Measurements from ENCODE around the gene PTCSC3.

Gene PTCSC3

DNA sequence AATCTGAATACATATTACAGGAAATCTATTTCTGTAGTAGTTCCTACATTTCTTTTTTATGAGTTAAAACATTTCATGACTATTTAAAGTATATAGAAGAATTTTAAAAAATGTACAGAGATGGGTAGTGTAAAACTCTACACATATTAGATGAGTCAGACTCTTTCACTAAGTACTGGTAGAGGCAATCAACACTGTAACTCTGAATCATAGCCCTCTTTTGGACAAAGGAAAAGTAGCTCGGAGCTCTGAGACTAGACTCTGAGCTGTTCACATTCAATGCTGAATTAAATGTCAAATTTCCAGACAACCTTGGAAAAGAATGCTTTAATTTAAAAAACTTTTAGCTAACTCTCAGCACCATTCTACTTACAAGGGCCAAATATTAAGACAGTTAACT is 3.4 kb downstream of the PTCSC3 start:
- Histone ChIP-seq H3K9ac (ENCODE audit: low read length) (no peak overlapping the region), H3K9me3 (ENCODE audit: control insufficient read depth, low read depth, low read length) (no peaks in the 10 kb centered on the region), H3K4me1 (ENCODE audit: control insufficient read depth, low read depth, low read length) (peaks cover 5% of the 10 kb centered on the region), H3K27ac (ENCODE audit: low read length) (no peak overlapping the region), H3K27me3 (ENCODE audit: control insufficient read depth, insufficient read depth, low read length) (no peaks in the 10 kb centered on the region), H3K36me3 (ENCODE audit: control insufficient read depth, low read depth, low read length) (no peaks in the 10 kb centered on the region), H3K4me3 (ENCODE audit: low read length) (no peak overlapping the region)

DNA sequence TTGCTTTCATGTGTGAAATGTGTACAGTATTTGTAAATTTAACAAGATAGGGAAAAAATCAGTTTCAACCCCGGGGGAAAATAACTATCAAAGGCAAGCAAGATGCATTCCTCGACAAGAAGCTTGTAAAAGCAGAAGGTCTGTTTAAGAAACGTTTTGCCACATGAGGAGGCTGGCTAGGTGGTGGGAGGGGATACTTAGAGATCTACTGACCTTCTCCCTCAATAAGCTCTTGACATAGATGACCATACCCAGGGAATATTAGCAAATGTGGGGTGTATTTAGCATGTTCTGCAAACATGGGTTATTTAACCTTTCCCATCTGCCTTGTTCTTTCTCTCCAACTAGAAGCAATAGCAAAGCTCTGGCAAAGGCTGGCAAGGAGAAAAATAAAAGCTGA is 4.9 kb downstream of the PTCSC3 start:
- Histone ChIP-seq H3K4me1 (ENCODE audit: control insufficient read depth, low read depth, low read length) (peaks cover 12% of the 10 kb centered on the region), H3K4me3 (ENCODE audit: low read length) (no peak overlapping the region), H3K36me3 (ENCODE audit: control insufficient read depth, low read depth, low read length) (no peaks in the 10 kb centered on the region), H3K9me3 (ENCODE audit: control insufficient read depth, low read depth, low read length) (no peaks in the 10 kb centered on the region), H3K27me3 (ENCODE audit: control insufficient read depth, insufficient read depth, low read length) (no peaks in the 10 kb centered on the region), H3K9ac (ENCODE audit: low read length) (no peak overlapping the region), H3K27ac (ENCODE audit: low read length) (no peak overlapping the region)

DNA sequence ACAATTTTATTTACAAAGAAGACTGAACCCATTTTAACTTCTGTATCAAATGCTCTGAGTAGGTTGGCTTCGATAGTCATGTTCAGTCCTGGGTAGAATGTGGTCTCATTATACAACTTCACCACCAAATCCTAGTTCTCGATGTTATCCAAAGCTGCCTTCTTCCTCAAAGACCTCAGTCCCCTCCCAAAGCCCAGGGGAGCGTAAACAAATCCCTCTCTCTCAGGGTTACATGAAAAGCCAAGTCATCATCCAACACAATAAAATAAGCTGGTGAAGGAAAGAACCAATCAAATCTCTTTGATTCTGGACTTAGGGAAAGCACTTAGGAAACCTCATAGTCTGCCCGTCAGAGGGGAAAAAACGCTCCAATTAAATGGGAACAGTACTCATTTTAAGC is 9.1 kb downstream of the PTCSC3 start:
- no peaks in the 10 kb centered on the region for H3K36me3 ChIP-seq (ENCODE audit: control insufficient read depth, low read depth, low read length)
- H3K9me3 ChIP-seq (ENCODE audit: control insufficient read depth, low read depth, low read length), result no peaks in the 10 kb centered on the region
- no peak overlapping the region for H3K4me3 ChIP-seq (ENCODE audit: low read length)
- H3K9ac ChIP-seq (ENCODE audit: low read length), result no peak overlapping the region
- no peaks in the 10 kb centered on the region for H3K27me3 ChIP-seq (ENCODE audit: control insufficient read depth, insufficient read depth, low read length)
- H3K27ac ChIP-seq (ENCODE audit: low read length), result no peak overlapping the region
- H3K4me1 ChIP-seq (ENCODE audit: control insufficient read depth, low read depth, low read length), result peaks cover 19% of the 10 kb centered on the region

DNA sequence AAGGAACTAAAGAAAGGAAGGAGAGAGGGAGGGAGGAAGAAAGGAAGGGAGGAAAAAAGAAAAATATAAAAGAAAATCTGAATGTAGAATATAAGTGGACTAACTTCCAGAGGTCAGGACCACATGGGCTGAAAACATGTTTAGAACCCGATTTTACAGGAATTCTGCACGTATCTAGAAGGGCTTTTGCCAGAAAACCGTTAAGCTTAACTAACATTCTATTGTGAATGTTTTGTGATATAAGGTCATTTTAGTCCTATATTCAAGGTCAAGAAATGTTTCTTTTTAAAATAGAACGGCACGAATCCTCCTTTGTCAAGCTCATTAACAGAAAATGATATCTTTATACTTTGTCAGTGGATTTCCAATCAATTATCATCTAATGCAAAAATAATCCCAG is 13.1 kb downstream of the PTCSC3 start:
- no peak overlapping the region for H3K27ac ChIP-seq (ENCODE audit: low read length)
- peaks cover 8% of the 10 kb centered on the region for H3K27me3 ChIP-seq (ENCODE audit: control insufficient read depth, insufficient read depth, low read length)
- H3K9me3 ChIP-seq (ENCODE audit: control insufficient read depth, low read depth, low read length), result no peaks in the 10 kb centered on the region
- no peak overlapping the region for H3K9ac ChIP-seq (ENCODE audit: low read length)
- no peak overlapping the region for H3K4me3 ChIP-seq (ENCODE audit: low read length)
- H3K4me1 ChIP-seq (ENCODE audit: control insufficient read depth, low read depth, low read length), result peaks cover 13% of the 10 kb centered on the region
- H3K36me3 ChIP-seq (ENCODE audit: control insufficient read depth, low read depth, low read length), result no peaks in the 10 kb centered on the region

DNA sequence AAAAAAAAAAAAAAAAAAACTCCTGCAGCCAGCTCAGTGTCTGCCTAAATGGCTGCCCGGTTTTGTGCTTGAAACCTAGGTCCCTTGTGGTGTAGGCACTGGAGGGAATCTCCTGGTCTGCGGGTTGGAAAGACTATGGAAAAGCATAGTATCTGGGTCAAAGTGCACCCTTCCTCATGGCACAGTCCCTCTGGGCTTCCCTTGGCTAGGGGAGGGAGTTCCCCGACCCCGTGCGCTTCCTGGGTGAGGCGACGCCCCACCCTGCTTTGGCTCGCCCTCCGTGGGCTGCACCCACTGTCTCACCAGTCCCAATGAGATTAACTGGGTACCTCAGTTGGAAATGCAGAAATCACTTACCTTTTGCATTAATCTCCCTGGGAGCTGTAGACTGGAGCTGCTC is 14.3 kb downstream of the PTCSC3 start:
- H3K36me3 ChIP-seq (ENCODE audit: control insufficient read depth, low read depth, low read length), result no peaks in the 10 kb centered on the region
- H3K27ac ChIP-seq (ENCODE audit: low read length), result no peak overlapping the region
- H3K9me3 ChIP-seq (ENCODE audit: control insufficient read depth, low read depth, low read length), result no peaks in the 10 kb centered on the region
- no peak overlapping the region for H3K9ac ChIP-seq (ENCODE audit: low read length)
- H3K27me3 ChIP-seq (ENCODE audit: control insufficient read depth, insufficient read depth, low read length), result peaks cover 8% of the 10 kb centered on the region
- peaks cover 7% of the 10 kb centered on the region for H3K4me1 ChIP-seq (ENCODE audit: control insufficient read depth, low read depth, low read length)
- peak overlapping the region; percentile 38 for H3K4me3 ChIP-seq (ENCODE audit: low read length)

DNA sequence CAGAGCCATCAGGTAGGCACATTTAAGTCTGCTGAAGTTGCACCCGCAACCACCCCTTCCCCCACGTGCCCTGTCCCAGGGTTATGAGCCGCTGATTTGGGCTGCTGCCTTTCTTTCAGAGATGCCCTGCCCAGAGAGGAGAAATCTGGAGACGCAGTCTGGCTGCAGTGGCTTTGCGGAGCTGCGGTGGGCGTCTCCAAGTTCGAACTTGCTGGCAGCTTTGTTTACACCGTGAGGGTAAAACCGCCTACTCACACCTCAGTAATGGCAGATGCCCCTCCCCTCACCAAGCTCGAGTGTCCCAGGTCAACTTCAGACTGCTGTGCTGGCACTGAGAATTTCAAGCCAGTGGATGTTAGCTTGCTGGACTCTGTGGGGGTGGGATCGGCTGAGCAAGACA is 14.7 kb downstream of the PTCSC3 start:
- H3K36me3 ChIP-seq (ENCODE audit: control insufficient read depth, low read depth, low read length), result no peaks in the 10 kb centered on the region
- H3K4me3 ChIP-seq (ENCODE audit: low read length), result peak overlapping the region; percentile 38
- H3K27ac ChIP-seq (ENCODE audit: low read length), result no peak overlapping the region
- peaks cover 7% of the 10 kb centered on the region for H3K4me1 ChIP-seq (ENCODE audit: control insufficient read depth, low read depth, low read length)
- no peaks in the 10 kb centered on the region for H3K9me3 ChIP-seq (ENCODE audit: control insufficient read depth, low read depth, low read length)
- H3K9ac ChIP-seq (ENCODE audit: low read length), result no peak overlapping the region
- H3K27me3 ChIP-seq (ENCODE audit: control insufficient read depth, insufficient read depth, low read length), result peaks cover 8% of the 10 kb centered on the region

DNA sequence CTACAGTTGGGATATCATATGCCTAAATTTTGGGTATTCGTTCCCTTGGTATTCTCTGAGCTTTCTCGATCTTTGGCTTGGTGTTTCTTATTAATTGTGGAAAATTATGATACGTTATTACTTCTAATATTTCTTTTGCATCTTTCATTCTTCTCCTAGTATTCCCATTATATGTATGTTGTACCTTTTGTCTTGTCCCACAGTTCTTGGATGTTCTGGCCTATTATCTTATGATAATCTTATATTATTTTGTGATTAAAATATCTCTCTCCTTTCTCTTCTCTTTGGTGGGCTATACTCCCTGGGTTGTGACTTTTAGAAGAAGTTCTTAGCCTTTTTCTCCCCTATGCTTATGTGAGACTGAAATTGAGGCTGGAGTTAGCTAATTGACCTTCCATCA is 25.2 kb downstream of the PTCSC3 start:
- no peaks in the 10 kb centered on the region for H3K36me3 ChIP-seq (ENCODE audit: control insufficient read depth, low read depth, low read length)
- no peaks in the 10 kb centered on the region for H3K27me3 ChIP-seq (ENCODE audit: control insufficient read depth, insufficient read depth, low read length)
- peaks cover 7% of the 10 kb centered on the region for H3K9me3 ChIP-seq (ENCODE audit: control insufficient read depth, low read depth, low read length)
- no peaks in the 10 kb centered on the region for H3K4me1 ChIP-seq (ENCODE audit: control insufficient read depth, low read depth, low read length)
- no peak overlapping the region for H3K27ac ChIP-seq (ENCODE audit: low read length)
- no peak overlapping the region for H3K4me3 ChIP-seq (ENCODE audit: low read length)
- no peak overlapping the region for H3K9ac ChIP-seq (ENCODE audit: low read length)

DNA sequence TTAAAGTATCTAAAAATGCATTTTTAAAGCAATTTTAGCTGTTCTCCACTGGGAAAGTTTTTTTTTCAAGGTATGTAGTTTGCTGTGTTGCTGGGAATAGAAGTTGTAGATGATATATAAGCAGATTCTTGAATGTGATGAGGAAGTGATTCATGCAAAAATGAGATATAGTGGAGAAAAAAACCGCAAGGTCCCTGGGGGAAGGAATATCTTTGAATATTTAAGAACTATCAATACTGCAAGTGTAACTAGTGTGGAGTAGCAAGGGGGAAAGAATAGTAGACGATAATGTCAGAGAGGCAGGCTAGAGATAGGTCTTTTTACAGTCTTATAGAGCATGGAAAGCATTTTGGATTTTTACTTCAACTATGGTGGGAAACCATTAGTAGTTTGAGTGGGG is 42.5 kb downstream of the PTCSC3 start:
- Histone ChIP-seq H3K27me3 (ENCODE audit: control insufficient read depth, insufficient read depth, low read length) (no peaks in the 10 kb centered on the region), H3K4me3 (ENCODE audit: low read length) (no peak overlapping the region), H3K27ac (ENCODE audit: low read length) (no peak overlapping the region)

DNA sequence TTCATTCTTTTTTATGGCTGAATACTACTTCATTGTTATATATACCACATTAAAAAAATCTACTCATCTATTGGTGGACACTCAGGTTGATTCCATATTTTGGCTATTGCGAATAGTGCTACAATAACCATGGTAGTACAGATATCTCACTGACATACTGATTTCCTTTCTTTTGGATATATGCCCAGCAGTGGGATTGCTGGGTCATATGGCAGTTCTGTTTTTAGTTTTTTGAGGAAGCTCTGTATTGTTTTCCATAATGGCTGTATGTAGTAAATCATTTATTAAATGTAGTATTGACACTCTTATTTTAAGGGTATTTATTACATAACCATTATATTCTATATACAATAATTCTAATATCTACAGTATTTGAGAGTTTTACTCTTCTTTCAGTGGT is 43.7 kb downstream of the PTCSC3 start:
- Histone ChIP-seq H3K4me1 (ENCODE audit: control insufficient read depth, low read depth, low read length) (peaks cover 12% of the 10 kb centered on the region), H3K4me3 (ENCODE audit: low read length) (no peak overlapping the region), H3K36me3 (ENCODE audit: control insufficient read depth, low read depth, low read length) (no peaks in the 10 kb centered on the region), H3K9me3 (ENCODE audit: control insufficient read depth, low read depth, low read length) (no peaks in the 10 kb centered on the region), H3K9ac (ENCODE audit: low read length) (no peak overlapping the region), H3K27me3 (ENCODE audit: control insufficient read depth, insufficient read depth, low read length) (no peaks in the 10 kb centered on the region), H3K27ac (ENCODE audit: low read length) (no peak overlapping the region)

More for the DNA sequence above, 42.5 kb downstream of the PTCSC3 start:
- Histone ChIP-seq H3K4me1 (ENCODE audit: control insufficient read depth, low read depth, low read length) (peaks cover 6% of the 10 kb centered on the region), H3K9me3 (ENCODE audit: control insufficient read depth, low read depth, low read length) (no peaks in the 10 kb centered on the region), H3K9ac (ENCODE audit: low read length) (no peak overlapping the region), H3K36me3 (ENCODE audit: control insufficient read depth, low read depth, low read length) (no peaks in the 10 kb centered on the region)

DNA sequence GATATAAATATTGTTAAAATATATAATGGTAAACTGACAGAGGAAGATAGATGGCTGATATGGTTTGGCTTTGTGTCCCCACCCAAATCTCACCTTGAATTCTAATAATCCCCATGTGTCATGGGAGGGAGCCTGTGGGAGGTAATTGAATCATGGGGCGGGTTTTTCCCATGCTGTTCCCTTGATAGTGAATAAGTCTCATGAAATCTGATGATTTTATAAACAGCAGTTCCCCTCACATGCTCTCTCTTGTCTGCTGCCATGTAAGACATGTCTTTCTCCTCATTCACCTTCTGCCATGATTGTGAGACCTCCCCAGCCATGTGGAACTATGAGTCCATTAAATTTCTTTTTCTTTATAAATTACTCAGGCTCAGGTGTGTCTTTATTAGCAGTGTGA is 46.3 kb downstream of the PTCSC3 start:
- no peak overlapping the region for H3K9ac ChIP-seq (ENCODE audit: low read length)
- H3K27me3 ChIP-seq (ENCODE audit: control insufficient read depth, insufficient read depth, low read length), result no peaks in the 10 kb centered on the region
- no peak overlapping the region for H3K4me3 ChIP-seq (ENCODE audit: low read length)
- H3K27ac ChIP-seq (ENCODE audit: low read length), result no peak overlapping the region
- no peaks in the 10 kb centered on the region for H3K36me3 ChIP-seq (ENCODE audit: control insufficient read depth, low read depth, low read length)
- no peaks in the 10 kb centered on the region for H3K9me3 ChIP-seq (ENCODE audit: control insufficient read depth, low read depth, low read length)
- peaks cover 12% of the 10 kb centered on the region for H3K4me1 ChIP-seq (ENCODE audit: control insufficient read depth, low read depth, low read length)

DNA sequence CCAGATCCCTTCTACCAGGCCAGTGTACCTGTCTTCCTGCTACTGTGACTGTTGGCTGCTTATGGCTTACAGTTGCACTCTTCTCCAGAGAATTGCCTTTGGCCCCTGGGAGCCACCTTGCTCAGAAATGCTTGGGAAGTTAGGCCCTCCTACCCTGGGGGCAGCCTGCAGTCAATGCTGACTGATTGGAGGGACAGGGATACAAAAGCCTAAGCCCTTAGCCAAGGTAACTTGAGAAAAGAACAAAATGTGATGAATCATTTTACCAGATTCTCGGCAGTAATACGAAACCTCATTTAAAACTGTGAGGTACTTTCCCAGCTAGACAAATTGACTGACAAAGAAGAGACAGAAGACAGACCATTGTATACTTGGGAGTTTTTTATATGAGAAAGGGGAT is 47.3 kb downstream of the PTCSC3 start:
- Histone ChIP-seq H3K27ac (ENCODE audit: low read length) (no peak overlapping the region), H3K4me1 (ENCODE audit: control insufficient read depth, low read depth, low read length) (peaks cover 12% of the 10 kb centered on the region), H3K27me3 (ENCODE audit: control insufficient read depth, insufficient read depth, low read length) (no peaks in the 10 kb centered on the region)

DNA sequence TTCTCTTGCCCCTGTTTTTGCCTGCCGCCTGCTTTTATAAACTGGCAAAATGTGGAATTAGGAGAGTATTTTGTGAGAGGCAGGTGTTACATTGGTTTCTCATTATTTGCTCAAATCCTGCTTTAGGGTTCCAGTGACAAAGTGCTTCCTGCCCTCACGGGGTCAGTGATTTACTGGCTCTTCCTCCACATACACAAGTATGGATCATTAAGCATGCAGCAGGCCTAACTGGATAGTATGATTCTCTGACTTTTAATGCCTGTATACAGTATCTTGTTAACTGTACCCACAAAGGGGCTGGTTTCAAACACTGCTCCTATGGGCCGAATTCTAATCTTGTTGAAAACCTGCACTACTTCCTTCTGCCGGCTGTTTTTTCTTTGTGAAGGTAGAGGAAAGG is 63.2 kb downstream of the PTCSC3 start:
- Histone ChIP-seq H3K9ac (ENCODE audit: low read length) (no peak overlapping the region), H3K27me3 (ENCODE audit: control insufficient read depth, insufficient read depth, low read length) (no peaks in the 10 kb centered on the region), H3K27ac (ENCODE audit: low read length) (no peak overlapping the region), H3K9me3 (ENCODE audit: control insufficient read depth, low read depth, low read length) (no peaks in the 10 kb centered on the region), H3K4me1 (ENCODE audit: control insufficient read depth, low read depth, low read length) (no peaks in the 10 kb centered on the region), H3K36me3 (ENCODE audit: control insufficient read depth, low read depth, low read length) (no peaks in the 10 kb centered on the region), H3K4me3 (ENCODE audit: low read length) (no peak overlapping the region)

More for the DNA sequence above, 47.3 kb downstream of the PTCSC3 start:
- Histone ChIP-seq H3K9ac (ENCODE audit: low read length) (no peak overlapping the region), H3K9me3 (ENCODE audit: control insufficient read depth, low read depth, low read length) (no peaks in the 10 kb centered on the region), H3K36me3 (ENCODE audit: control insufficient read depth, low read depth, low read length) (no peaks in the 10 kb centered on the region), H3K4me3 (ENCODE audit: low read length) (peak overlapping the region; percentile 13)
